GM21390 (cell line): ENCODE measurements around the gene CACNA1H.

ENCODE experiments used
- ATAC-seq: cut with Tn5 transposase; IDR thresholded peaks from one replicate; pipeline ENCODE4 v1.9.1; 2021; ENCODE audit not compliant: unreplicated experiment

The CACNA1H gene

GRCh38 chr16:1122398-1122765, 30.5 kb upstream of the CACNA1H start:
- no peak for ATAC-seq

GRCh38 chr16:1123525-1124230, 29.2 kb upstream of the CACNA1H start:
- no peak for ATAC-seq

GRCh38 chr16:1124291-1124690, 28.6 kb upstream of the CACNA1H start:
- no peak for ATAC-seq

DNA sequence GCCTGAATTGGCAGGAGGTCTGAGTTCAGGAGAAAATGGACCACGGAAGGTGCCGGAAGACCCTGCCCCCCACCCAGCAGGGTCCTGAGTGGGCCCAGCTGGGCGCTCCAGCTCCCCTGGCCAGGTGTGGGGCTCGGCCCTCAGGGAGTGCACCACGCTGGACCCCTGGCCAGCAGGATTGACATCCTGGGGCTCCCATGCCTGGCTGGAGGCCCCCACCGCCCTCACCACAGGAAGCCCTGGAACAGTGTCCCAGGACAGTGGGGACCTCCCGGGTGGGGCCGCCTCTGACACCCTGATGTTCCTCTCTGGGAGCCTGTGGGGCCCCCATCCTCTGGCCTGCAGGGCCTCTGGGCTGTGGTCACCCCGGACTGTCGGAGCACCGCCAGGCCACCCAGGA, 28.1 kb upstream of the CACNA1H start:
- ATAC-seq = no peak

DNA sequence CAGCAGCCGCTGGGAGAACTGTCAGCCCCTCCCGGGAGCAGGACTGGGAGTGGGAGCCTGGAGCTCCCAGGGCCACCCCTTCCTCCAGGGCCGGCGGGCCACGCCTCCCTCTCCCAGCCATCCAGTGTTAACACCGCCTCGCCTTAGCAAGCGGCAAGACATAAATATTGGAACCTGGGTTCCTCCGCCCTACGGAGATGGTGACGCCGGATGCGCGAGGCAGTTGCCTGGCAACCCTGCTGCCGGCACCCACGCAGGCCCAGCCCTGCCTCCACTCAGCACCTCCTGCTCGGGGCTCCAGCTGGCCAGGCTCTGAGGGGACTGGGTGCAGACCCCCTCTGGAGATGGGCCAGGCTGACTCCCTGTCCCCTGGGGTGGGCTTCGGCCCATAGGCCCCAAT, 27.4 kb upstream of the CACNA1H start:
- ATAC-seq = no peak

DNA sequence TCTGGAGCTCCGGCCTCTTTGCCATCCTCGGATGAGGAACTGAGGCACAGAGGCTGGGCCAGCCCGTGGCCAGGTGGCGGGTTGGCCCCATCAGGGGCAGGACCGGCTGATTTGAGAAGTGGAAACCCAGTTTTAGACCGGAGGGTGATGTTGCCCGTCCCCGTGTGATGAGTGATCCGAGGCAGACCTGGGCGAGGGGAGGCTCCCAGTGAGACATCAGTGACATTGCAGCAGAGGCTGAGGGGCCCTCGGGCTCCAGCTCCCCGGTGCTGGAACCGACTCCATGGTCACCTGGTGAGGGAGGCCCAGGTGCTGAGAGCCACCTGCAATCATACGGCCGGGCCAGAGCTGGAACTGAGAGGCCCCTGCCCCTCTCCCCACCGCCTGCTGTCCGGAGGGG, 26.9 kb upstream of the CACNA1H start:
- no peak for ATAC-seq

- no peak for ATAC-seq
Measured at GRCh38 chr16:1126586-1126985, 26.3 kb upstream of the CACNA1H start.

DNA sequence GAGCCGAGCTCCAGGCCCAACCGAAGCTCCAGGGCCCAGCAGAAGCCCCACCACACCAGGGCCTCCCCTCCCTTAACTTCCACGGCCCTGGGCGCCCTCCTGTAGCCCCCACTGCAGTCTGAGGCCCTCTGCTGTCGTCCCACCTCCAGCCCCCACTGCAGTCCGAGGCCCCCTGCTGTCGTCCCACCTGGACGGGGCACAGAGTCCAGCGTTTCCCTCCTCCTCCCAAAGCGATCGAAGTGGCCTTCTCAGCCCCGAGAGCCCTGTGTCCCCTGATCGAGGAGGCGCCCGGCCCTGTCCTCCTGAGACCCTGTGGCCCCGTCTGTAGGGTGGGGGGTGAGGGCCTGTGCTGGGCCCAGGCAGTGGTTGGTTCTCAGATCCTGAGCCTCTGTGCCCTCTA, 25.8 kb upstream of the CACNA1H start:
- ATAC-seq = no peak

DNA sequence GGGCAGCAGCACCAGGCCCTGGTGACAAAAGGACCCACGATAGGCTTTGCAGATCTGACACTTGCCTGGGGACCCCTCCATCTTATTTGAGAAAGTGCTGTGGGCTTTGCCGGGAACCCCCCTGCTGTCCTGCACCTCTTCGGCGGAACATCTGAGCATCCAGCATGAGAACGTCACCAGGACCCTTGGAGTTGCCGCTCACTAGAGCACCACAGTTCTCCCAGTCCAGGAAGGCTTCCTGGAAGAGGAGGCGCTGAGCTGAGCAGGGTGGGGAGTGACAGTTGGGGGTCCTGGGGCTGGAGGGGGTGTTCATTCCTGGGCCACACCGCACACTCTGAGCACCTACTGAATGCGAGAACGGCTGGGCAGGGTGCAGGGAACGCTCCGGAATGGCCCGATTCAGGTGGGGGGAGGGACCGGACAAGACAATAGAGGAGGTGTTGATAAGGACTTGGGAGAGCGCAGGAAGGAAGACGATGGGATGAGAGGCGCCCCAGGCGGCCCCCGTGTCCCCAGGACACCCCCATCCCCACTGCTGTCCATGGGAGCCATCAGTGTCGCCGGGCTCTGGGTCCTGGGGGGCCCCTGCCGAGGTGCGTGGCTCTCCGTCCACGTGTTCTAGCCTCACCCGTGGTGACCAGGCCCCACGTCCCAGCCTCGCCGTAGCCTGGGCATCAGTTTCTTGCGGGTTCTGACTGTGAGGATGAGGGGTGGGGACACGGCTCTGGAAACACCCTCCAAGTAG, 24.8 kb upstream of the CACNA1H start:
- no peak for ATAC-seq

- ATAC-seq = no peak
Measured at GRCh38 chr16:1129106-1129960, 23.6 kb upstream of the CACNA1H start.

DNA sequence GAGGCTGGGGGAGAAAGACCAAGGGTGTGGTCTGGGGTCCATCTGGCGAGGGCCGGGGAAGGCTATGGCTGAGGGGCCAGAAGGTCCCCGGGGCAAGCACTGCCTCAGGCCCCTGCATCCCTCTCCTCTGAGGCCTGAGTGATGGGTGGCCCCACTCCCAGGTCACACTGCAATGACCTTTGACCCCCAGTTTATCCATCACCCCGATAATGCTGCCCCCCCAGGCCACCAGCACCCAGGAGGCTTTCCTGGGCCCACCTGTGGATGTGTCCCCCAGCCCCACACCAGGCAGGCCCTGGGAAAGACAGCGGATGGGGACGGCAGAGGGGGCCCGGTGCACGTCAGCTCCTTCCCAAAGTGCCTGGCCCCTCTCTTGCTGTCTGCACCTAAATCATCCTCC, 22.5 kb upstream of the CACNA1H start:
- ATAC-seq = no peak

GRCh38 chr16:1131378-1131994, 21.4 kb upstream of the CACNA1H start:
- ATAC-seq = no peak

DNA sequence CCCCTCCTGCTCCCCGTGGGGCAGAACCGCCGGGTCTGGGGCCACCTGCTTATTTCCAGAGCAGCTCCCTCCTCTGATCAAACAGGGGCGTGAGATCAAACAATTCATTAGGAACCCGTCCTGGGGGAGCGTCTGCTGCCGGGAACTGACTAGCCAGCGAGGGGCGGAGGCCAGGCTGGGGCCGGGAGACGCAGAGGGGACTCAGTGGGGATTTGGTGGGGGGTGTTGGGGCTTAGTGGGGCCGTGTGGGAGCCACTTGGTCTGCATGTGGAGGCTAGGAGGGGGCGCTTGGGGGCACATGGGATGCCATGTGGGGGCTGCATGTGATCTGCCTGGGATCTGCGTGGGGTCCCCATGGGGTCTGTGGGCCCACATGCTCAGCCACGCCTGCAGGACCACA, 20.5 kb upstream of the CACNA1H start:
- ATAC-seq = no peak

DNA sequence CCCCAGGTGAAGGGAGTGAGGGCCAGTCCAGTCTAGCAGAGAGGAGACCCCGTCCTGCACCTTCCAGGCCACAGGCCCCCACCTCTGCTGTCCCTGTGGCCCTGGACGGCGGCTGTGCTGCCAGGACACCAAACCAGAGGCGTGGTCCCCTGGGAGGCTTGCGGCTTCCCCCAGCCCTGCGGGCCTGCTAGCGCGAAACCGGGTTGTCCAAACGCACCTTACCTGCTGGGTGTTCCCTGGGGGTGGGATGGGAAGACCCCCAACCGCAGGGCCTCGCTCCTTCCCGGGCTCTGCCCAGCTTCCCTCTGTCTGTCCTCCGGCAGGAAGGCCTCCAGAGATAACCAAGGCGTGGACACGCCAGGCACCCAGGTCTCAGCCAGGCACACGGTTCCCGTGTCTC, 19.6 kb upstream of the CACNA1H start:
- ATAC-seq = no peak

GRCh38 chr16:1133810-1134520, 18.9 kb upstream of the CACNA1H start:
- no peak for ATAC-seq

DNA sequence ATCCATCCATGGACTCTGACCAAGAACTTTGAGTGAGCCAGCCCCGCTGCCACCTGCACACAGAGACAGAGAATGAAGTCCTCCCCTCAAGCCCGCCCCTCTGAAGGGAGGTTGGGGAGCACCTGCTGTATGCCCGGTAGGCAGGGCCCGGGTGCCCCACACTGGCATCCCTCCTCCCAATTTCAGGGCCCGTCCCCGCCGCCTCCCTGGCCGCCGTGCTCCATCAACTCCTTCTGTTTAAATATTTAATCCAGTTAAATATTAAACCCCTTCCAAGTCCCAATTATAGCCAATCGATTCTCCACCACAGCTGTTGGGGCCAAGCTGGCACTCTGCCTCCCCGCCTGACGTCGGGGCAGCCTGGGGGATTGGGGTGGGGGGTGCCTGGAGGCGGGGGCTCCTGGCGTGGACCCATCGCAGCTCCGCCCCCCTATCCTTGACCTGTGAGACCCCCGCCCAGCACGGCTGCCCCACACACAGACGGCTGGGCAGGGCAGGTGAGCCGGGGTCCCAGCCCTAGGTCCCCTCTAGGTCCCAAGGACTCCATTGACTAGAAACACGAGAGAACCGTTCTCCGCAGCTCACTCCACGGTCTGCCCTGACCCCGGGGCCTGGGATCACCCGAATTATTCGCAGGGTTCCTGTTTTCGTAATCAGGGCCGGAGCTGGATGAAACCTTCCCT, 18.0 kb upstream of the CACNA1H start:
- ATAC-seq = no peak

DNA sequence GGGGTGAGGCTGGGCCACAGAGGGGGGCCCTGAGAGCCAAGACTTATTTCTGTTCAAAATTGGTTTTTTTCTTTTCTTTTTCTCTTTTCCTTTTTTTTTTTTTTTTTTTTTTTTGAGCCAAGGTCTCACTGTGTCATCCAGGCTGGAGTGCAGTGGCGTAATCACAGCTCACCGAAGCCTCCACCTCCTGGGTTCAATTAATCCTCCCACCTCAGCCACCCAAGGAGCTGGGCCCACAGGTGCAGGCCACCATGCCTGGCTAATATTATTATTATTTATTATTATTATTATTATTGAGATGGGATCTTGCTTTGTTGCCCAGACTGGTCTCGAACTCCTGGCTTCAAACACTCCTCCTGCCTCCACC, 17.5 kb upstream of the CACNA1H start:
- no peak for ATAC-seq

DNA sequence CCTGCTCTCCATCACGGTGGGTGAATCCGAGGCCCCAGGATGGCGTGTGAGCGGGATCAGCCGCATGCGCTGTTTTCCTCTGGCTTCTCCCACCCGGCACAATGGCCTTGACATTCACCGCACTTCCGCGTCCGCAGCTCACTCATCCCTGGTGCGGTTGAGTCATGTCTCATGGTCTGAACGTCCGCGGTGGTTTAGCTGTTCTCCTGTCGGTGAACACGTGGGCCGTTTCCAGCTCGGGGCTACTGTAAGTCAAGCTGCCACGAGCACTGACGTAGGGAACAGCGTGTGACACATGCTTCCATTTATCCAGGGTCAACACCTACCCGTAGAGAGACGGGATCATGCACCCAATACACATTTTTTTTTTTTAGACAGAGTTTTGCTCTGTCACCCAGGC, 15.3 kb upstream of the CACNA1H start:
- ATAC-seq = no peak

- ATAC-seq = no peak
Measured at GRCh38 chr16:1140582-1141162, 12.2 kb upstream of the CACNA1H start.

GRCh38 chr16:1141191-1141590, 11.7 kb upstream of the CACNA1H start:
- no peak for ATAC-seq
